GM12878 (cell line): Measurements from ENCODE around the gene RHBDF2. TPM values are rescaled to one million over a fixed set of nuclear protein-coding genes. Genes with fewer than 3 reads are reported as not detected.

Experiments used
- ATAC-seq: fragments of 200-7000 bp; cut with Tn5 transposase; 3 replicates; pipeline ENCODE4 v1.9.1; 2020; ENCODE audit warnings: mild to moderate bottlenecking, moderate library complexity
- BruUV-seq: library from RNA; stranded (reverse); fragments of 400-500 nt; replicated peaks from 2 replicates; lab custom pipeline; 2021; lab: Mats Ljungman, UMichigan
- CTCF ChIA-PET: fragments of 300-600 bp; sonication (Branson Sonifier 250); formaldehyde crosslinking; extraction: SDS; loops from one replicate; lab custom pipeline; 2021; ENCODE audit warnings: inconsistent platforms; lab: Yijun Ruan, JAX
- POLR2A ChIA-PET: fragments of 350-600 bp; formaldehyde crosslinking; extraction: SDS; loops from one replicate; lab custom pipeline; 2021; ENCODE audit warnings: inconsistent platforms; lab: Charles Lee
- RAD21 ChIA-PET: fragments of 300-600 bp; sonication (Branson Sonifier 250); formaldehyde crosslinking; loops from one replicate; lab custom pipeline; 2023; ENCODE audit warnings: antibody characterized with exemption; ENCODE audit not compliant: unreplicated experiment; lab: Charles Lee
- SMC1A ChIA-PET: fragments of 300-600 bp; sonication (Branson Sonifier 250); formaldehyde crosslinking; loops from one replicate; lab custom pipeline; 2023; ENCODE audit not compliant: unreplicated experiment, uncharacterized antibody; lab: Charles Lee
- DNase-seq: peaks from one replicate; pipeline ENCODE4 v3.0.0-alpha.2; 2011; ENCODE audit warnings: low read depth, low spot score
- FAIRE-seq: peaks from 3 replicates; lab custom pipeline; 2011; peaks lifted over from hg19 to GRCh38; lab: Jason Lieb, UNC
- H2AFZ ChIP-seq: 2 replicates; pipeline ENCODE4 v1.6.0; 2011; ENCODE audit warnings: low read depth, low read length, control low read depth; ENCODE audit not compliant: control insufficient read depth
- H3K27ac ChIP-seq: 2 replicates; pipeline ENCODE4 v1.5.1; 2011; ENCODE audit warnings: control low read depth; ENCODE audit not compliant: control insufficient read depth, insufficient read depth
- H3K27me3 ChIP-seq, 2 experiments: replicated peaks in 1 of 2; 2 replicates each; pipeline versions ENCODE4 v1.6.0 to v1.6.1; 2011; ENCODE audit warnings: low read length in 1 of 2; ENCODE audit not compliant: control insufficient read depth in 2 of 2, insufficient read depth in 2 of 2
- H3K36me3 ChIP-seq, 2 experiments: 2 replicates each; pipeline ENCODE4 v1.5.1; 2011; ENCODE audit warnings: low read length in 1 of 2; ENCODE audit not compliant: control insufficient read depth in 2 of 2, insufficient read depth in 2 of 2
- H3K4me1 ChIP-seq: 2 replicates; pipeline ENCODE4 v1.6.1; 2011; ENCODE audit warnings: mild to moderate bottlenecking, low read length, moderate library complexity, mixed read lengths; ENCODE audit not compliant: control insufficient read depth, insufficient read depth
- H3K4me2 ChIP-seq: 2 replicates; pipeline ENCODE4 v1.6.0; 2011; ENCODE audit warnings: control low read depth; ENCODE audit not compliant: control insufficient read depth, insufficient read depth
- H3K4me3 ChIP-seq: fragments of 200-600 bp; sonication (generic); 2 replicates; pipeline ENCODE4 v1.5.1; 2016
- H3K79me2 ChIP-seq: 2 replicates; pipeline ENCODE4 v1.6.0; 2011; ENCODE audit warnings: low read length; ENCODE audit not compliant: control insufficient read depth, insufficient read depth
- H3K9ac ChIP-seq: 2 replicates; pipeline ENCODE4 v1.8.0; 2011; ENCODE audit warnings: low read length, control low read depth, mixed read lengths; ENCODE audit not compliant: control insufficient read depth, insufficient read depth
- H3K9me3 ChIP-seq: replicated peaks from 3 replicates; pipeline ENCODE4 v1.5.1; 2011; ENCODE audit warnings: mild to moderate bottlenecking, low read length; ENCODE audit not compliant: control insufficient read depth, insufficient read depth
- H4K20me1 ChIP-seq: 2 replicates; pipeline ENCODE4 v1.6.0; 2011; ENCODE audit not compliant: control insufficient read depth, insufficient read depth
- CHD1 ChIP-seq: IDR thresholded peaks from 2 replicates; pipeline ENCODE4 v1.6.1; 2012; ENCODE audit warnings: low read depth, low read length, improper control_type of control experiment
- DPF2 ChIP-seq: fragments of 450-650 bp; IDR thresholded peaks from 2 replicates; pipeline ENCODE4 v1.6.1; 2017; ENCODE audit warnings: mild to moderate bottlenecking
- HDAC6 ChIP-seq: fragments of 200-600 bp; sonication (generic); IDR thresholded peaks from one replicate; pipeline ENCODE4 v1.8.0; 2017; ENCODE audit warnings: antibody characterized with exemption; ENCODE audit not compliant: unreplicated experiment
- NBN ChIP-seq: fragments of 450-650 bp; IDR thresholded peaks from 2 replicates; pipeline ENCODE4 v1.6.1; 2016
- NFYB ChIP-seq: IDR thresholded peaks from 2 replicates; pipeline ENCODE4 v1.6.1; 2011; ENCODE audit warnings: low read depth, mild to moderate bottlenecking, low read length, improper control_type of control experiment, moderate library complexity; ENCODE audit not compliant: insufficient read depth
- NR2F1 ChIP-seq: fragments of 450-650 bp; conservative IDR thresholded peaks from 2 replicates; pipeline ENCODE4 v1.6.1; 2017; ENCODE audit warnings: mild to moderate bottlenecking
- POLR2A ChIP-seq: IDR thresholded peaks from 2 replicates; pipeline ENCODE4 v1.6.1; 2011; ENCODE audit warnings: low read depth, mild to moderate bottlenecking, low read length
- POU2F2 ChIP-seq: IDR thresholded peaks from 3 replicates; pipeline ENCODE4 v1.6.1; 2011; ENCODE audit warnings: low read depth, mild to moderate bottlenecking, low read length, borderline replicate concordance
- RAD21 ChIP-seq: IDR thresholded peaks from 2 replicates; pipeline ENCODE4 v1.6.1; 2011; ENCODE audit warnings: mild to moderate bottlenecking, low read depth, low read length, moderate library complexity; ENCODE audit not compliant: insufficient read depth
- RB1 ChIP-seq: fragments of 450-650 bp; formaldehyde crosslinking; IDR thresholded peaks from 2 replicates; pipeline ENCODE4 v1.6.1; 2017; ENCODE audit warnings: mild to moderate bottlenecking, borderline replicate concordance
- SMAD5 ChIP-seq: IDR thresholded peaks from 2 replicates; pipeline ENCODE4 v1.6.1; 2016; ENCODE audit warnings: antibody characterized with exemption, low read depth
- SPI1 ChIP-seq: IDR thresholded peaks from 2 replicates; pipeline ENCODE4 v1.6.1; 2011; ENCODE audit warnings: low read depth, mild to moderate bottlenecking, low read length, moderate library complexity, borderline replicate concordance; ENCODE audit not compliant: insufficient read depth
- SRF ChIP-seq, 2 experiments: IDR thresholded peaks; 2 replicates each; pipeline ENCODE4 v1.6.1; 2011; ENCODE audit warnings: low read depth in 2 of 2, low read length in 2 of 2, mild to moderate bottlenecking in 1 of 2, moderate library complexity in 1 of 2
- TCF12 ChIP-seq: IDR thresholded peaks from 2 replicates; pipeline ENCODE4 v1.6.1; 2011; ENCODE audit warnings: low read depth, mild to moderate bottlenecking, low read length
- YBX1 ChIP-seq: fragments of 450-650 bp; IDR thresholded peaks from 2 replicates; pipeline ENCODE4 v1.6.1; 2016; ENCODE audit warnings: antibody characterized with exemption
- WGBS: methylation state at CpG from one replicate; pipeline ENCODE4 v1.1.6; 2016; ENCODE audit warnings: low lambda C conversion rate; ENCODE audit not compliant: insufficient replicate concordance, insufficient coverage; ENCODE audit errors: missing lambda C conversion rate; 5-methylcytosine and 5-hydroxymethylcytosine counted together
- in situ Hi-C: fragments of 300-500 bp; cut with MboI; formaldehyde crosslinking; loops from 9 replicates; pipeline ENCODE4 v1.14.3; 2018; ENCODE audit warnings: mixed read lengths
- intact Hi-C: fragments of 100-400 bp; cut with micrococcal nuclease; formaldehyde crosslinking; loops from one replicate; pipeline ENCODE4 v1.14.2; 2022; ENCODE audit not compliant: unreplicated experiment
- polyA plus RNA-seq, 11 experiments: library from polyadenylated mRNA; depleted of rRNA in 4 of 11; unstranded in 6 of 11; stranded (reverse) in 5 of 11; fragments of >200 nt; fragmentation: Nextera tagmentation in 4 of 11; fragmentation: Illumina TruSeq in 1 of 11; extraction: Ambion mirVana in 4 of 11; extraction: Trizol in 1 of 11; gene quantifications; 1 replicate in 1 of 11; 2 replicates in 10 of 11; pipeline versions ENCODE4 v1.2.1 to v1.2.3, GENCODE V29; 2011 to 2016; ENCODE audit warnings: inconsistent platforms in 2 of 11, missing spikeins in 2 of 11, low read depth in 1 of 11
- total RNA-seq, 4 experiments: library from RNA; depleted of rRNA in 3 of 4; stranded (reverse); fragments of >200 nt in 3 of 4; fragmentation: Illumina TruSeq in 1 of 4; extraction: Trizol in 1 of 4; gene quantifications; 2 replicates each; pipeline versions ENCODE4 v1.2.1 to v1.2.3, GENCODE V29; 2013 to 2021
- TF ChIP-seq, protein P1 (sequence below): IDR thresholded peaks from 2 replicates; pipeline ENCODE4 v1.6.1; 2012; ENCODE audit warnings: low read depth, low read length, improper control_type of control experiment
- TF ChIP-seq, protein P2 (sequence below), 3 experiments: IDR thresholded peaks in 2 of 3; conservative IDR thresholded peaks in 1 of 3; 2 replicates each; pipeline ENCODE4 v1.5.1; 2011; ENCODE audit warnings: low read depth in 3 of 3, low read length in 3 of 3, mild to moderate bottlenecking in 3 of 3, control low read depth in 2 of 3, moderate library complexity in 2 of 3, inconsistent platforms in 1 of 3, mixed read lengths in 1 of 3; ENCODE audit not compliant: control insufficient read depth in 2 of 3, insufficient read depth in 1 of 3; ENCODE audit errors: extremely low read depth in 1 of 3
- TF ChIP-seq, protein P3 (sequence below): fragments of 450-650 bp; IDR thresholded peaks from 2 replicates; pipeline ENCODE4 v1.6.1; 2017; ENCODE audit warnings: mild to moderate bottlenecking, moderate library complexity

Gene RHBDF2
- total and polyA plus RNA-seq, 10 of the 15 experiments (the other 5 are each of a cell fraction or from before 2014, with no cell fraction given) = 0.97 to 43.0 (median 18.7) TPM

DNA sequence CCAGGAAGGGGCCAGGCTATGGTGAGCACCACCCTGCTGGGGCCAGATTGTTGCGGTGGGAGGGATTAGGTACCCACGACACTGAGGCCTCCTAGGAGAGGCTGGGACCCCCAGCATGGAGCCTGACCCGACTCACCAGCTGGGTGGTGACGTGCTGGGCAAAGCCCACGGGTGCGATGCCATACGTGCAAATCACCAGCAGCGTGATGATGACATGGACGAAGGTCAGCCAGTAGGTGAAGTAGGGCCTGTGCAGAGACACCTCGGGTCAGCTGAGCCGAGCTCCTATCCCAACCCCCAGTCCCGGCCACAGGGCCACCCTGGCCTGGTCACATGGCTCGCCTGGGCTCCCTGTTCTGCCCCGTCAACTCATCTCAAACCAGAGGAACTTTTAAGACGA is 26.3 kb downstream of the RHBDF2 start:
- H4K20me1 ChIP-seq = no peaks in the 10 kb centered on the region
- no peak overlapping the region for H3K4me2 ChIP-seq
- no peak overlapping the region for H2AFZ ChIP-seq
- ChIA-PET RAD21 (interaction anchor here (1.0 to 1.8 kb wide), 3 partner anchors 18 to 36 kb away, joined by 4 to 8 read pairs (median 5); no protein-coding TSS in a partner anchor), POLR2A (interaction anchor here (0.7 kb wide), 1 partner anchor 519 kb away, joined by 3 read pairs; no protein-coding TSS in a partner anchor), CTCF (interaction anchor here (0.6 to 2.5 kb wide), 4 partner anchors 8 to 28 kb away, joined by 3 to 9 read pairs (median 5); partner anchors contain the start of gene AANAT), SMC1A (interaction anchor here (1.3 to 1.6 kb wide), 3 partner anchors 8 to 28 kb away, joined by 3 to 7 read pairs (median 6); partner anchors contain the start of gene AANAT)
- intact Hi-C loops (no loop called here), in situ Hi-C loops (no loop called here)
- TF ChIP-seq POU2F2 = no peak
- TF ChIP-seq DPF2 = no peak
- TF ChIP-seq SMAD5 = no peak
- no peak for TF ChIP-seq HDAC6
- no peak for TF ChIP-seq NR2F1
- TF ChIP-seq, protein P1, sequence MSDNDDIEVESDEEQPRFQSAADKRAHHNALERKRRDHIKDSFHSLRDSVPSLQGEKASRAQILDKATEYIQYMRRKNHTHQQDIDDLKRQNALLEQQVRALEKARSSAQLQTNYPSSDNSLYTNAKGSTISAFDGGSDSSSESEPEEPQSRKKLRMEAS = no peak
- no peak for TF ChIP-seq YBX1
- TF ChIP-seq, protein P2, sequence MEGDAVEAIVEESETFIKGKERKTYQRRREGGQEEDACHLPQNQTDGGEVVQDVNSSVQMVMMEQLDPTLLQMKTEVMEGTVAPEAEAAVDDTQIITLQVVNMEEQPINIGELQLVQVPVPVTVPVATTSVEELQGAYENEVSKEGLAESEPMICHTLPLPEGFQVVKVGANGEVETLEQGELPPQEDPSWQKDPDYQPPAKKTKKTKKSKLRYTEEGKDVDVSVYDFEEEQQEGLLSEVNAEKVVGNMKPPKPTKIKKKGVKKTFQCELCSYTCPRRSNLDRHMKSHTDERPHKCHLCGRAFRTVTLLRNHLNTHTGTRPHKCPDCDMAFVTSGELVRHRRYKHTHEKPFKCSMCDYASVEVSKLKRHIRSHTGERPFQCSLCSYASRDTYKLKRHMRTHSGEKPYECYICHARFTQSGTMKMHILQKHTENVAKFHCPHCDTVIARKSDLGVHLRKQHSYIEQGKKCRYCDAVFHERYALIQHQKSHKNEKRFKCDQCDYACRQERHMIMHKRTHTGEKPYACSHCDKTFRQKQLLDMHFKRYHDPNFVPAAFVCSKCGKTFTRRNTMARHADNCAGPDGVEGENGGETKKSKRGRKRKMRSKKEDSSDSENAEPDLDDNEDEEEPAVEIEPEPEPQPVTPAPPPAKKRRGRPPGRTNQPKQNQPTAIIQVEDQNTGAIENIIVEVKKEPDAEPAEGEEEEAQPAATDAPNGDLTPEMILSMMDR (IDR thresholded peaks at IDR 0.05 in 2 of 3, conservative IDR thresholded peaks at IDR 0.05 in 1 of 3; ENCODE audit: control insufficient read depth in 2 of 3, extremely low read depth in 1 of 3, insufficient read depth in 1 of 3, low read depth in 3 of 3, low read length in 3 of 3) = no peak
- TF ChIP-seq NFYB = no peak
- TF ChIP-seq, protein P3, sequence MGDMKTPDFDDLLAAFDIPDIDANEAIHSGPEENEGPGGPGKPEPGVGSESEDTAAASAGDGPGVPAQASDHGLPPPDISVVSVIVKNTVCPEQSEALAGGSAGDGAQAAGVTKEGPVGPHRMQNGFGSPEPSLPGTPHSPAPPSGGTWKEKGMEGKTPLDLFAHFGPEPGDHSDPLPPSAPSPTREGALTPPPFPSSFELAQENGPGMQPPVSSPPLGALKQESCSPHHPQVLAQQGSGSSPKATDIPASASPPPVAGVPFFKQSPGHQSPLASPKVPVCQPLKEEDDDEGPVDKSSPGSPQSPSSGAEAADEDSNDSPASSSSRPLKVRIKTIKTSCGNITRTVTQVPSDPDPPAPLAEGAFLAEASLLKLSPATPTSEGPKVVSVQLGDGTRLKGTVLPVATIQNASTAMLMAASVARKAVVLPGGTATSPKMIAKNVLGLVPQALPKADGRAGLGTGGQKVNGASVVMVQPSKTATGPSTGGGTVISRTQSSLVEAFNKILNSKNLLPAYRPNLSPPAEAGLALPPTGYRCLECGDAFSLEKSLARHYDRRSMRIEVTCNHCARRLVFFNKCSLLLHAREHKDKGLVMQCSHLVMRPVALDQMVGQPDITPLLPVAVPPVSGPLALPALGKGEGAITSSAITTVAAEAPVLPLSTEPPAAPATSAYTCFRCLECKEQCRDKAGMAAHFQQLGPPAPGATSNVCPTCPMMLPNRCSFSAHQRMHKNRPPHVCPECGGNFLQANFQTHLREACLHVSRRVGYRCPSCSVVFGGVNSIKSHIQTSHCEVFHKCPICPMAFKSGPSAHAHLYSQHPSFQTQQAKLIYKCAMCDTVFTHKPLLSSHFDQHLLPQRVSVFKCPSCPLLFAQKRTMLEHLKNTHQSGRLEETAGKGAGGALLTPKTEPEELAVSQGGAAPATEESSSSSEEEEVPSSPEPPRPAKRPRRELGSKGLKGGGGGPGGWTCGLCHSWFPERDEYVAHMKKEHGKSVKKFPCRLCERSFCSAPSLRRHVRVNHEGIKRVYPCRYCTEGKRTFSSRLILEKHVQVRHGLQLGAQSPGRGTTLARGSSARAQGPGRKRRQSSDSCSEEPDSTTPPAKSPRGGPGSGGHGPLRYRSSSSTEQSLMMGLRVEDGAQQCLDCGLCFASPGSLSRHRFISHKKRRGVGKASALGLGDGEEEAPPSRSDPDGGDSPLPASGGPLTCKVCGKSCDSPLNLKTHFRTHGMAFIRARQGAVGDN = no peak
- no peak for TF ChIP-seq SPI1
- TF ChIP-seq TCF12 = no peak
- TF ChIP-seq NBN = no peak
- no peak for TF ChIP-seq RB1
- no peak for TF ChIP-seq CHD1
- no peak for TF ChIP-seq POLR2A
- no peak for TF ChIP-seq RAD21
- TF ChIP-seq SRF (IDR thresholded peaks at IDR 0.05; ENCODE audit: low read depth in 2 of 2, low read length in 2 of 2) = no peak
- WGBS = 92% methylated on average over 15 of the region's 15 CpGs
- no peak for DNase-seq
- BruUV-seq = no TSS peak
- no peak overlapping the region for H3K27ac ChIP-seq
- peaks cover 6 to 13% of the 10 kb centered on the region in 2 experiments; a peak in 3 of 4 replicates for H3K36me3 ChIP-seq
- ATAC-seq = no peak
- no peaks in the 10 kb centered on the region for H3K9me3 ChIP-seq
- no peaks in the 10 kb centered on the region for H3K27me3 ChIP-seq
- FAIRE-seq = no peak
- H3K4me3 ChIP-seq = no peak overlapping the region
- H3K4me1 ChIP-seq = peaks cover 3% of the 10 kb centered on the region; the same call in 1 of the 2 replicates
- H3K79me2 ChIP-seq = no peaks in the 10 kb centered on the region
- H3K9ac ChIP-seq = no peak overlapping the region
